ENCODE data around the gene B4GALT2. TPM values are rescaled to one million over a fixed set of nuclear protein-coding genes. Genes with fewer than 3 reads are reported as not detected.

The B4GALT2 gene
- total and polyA plus RNA-seq, 10 of the 15 experiments (the other 5 are each of a cell fraction or from before 2014, with no cell fraction given): 0.98 to 61.0 (median 23.4) TPM

DNA sequence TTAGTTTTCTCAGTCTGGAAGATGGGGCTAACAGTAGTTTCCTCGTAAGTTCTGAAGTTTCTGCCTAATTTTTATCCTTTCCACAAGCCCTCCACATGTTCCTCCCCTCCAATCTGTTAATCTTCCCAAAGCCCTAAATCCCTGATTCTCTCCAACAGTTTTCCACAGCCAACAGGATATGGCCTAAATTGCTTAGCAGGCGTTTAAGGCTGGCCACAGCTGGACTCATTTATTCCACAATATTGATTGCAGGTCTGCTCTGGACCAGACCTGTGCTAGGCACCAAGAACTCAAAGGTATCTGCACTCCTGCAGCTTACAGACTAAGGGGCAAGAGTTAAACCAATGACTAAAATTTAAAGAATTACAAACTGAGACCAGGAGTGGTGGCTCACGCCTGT, 48.3 kb downstream of the B4GALT2 start (continued):
- TF ChIP-seq, protein P1, sequence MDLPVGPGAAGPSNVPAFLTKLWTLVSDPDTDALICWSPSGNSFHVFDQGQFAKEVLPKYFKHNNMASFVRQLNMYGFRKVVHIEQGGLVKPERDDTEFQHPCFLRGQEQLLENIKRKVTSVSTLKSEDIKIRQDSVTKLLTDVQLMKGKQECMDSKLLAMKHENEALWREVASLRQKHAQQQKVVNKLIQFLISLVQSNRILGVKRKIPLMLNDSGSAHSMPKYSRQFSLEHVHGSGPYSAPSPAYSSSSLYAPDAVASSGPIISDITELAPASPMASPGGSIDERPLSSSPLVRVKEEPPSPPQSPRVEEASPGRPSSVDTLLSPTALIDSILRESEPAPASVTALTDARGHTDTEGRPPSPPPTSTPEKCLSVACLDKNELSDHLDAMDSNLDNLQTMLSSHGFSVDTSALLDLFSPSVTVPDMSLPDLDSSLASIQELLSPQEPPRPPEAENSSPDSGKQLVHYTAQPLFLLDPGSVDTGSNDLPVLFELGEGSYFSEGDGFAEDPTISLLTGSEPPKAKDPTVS (IDR thresholded peaks at IDR 0.05; ENCODE audit: low read depth, low read length): no peak
- no peak for TF ChIP-seq ZNF207 (IDR thresholded peaks at IDR 0.05; ENCODE audit: borderline replicate concordance)

- H3K36me3 ChIP-seq (ENCODE audit: control insufficient read depth in 2 of 2, insufficient read depth in 2 of 2, low read length in 1 of 2): no peaks in the 10 kb centered on the region
- H3K9ac ChIP-seq (ENCODE audit: control insufficient read depth, insufficient read depth, low read length): peak overlapping the region; percentile 67; the same call in 1 of the 2 replicates
- peaks cover 10% of the 10 kb centered on the region for H3K4me1 ChIP-seq (ENCODE audit: control insufficient read depth, insufficient read depth, low read length)
- H3K4me3 ChIP-seq: peak overlapping the region; percentile 65
- no peaks in the 10 kb centered on the region for H3K79me2 ChIP-seq (ENCODE audit: control insufficient read depth, insufficient read depth, low read length)
- peak; percentile 38 for FAIRE-seq
- peak overlapping the region; percentile 99 for H2AFZ ChIP-seq (ENCODE audit: control insufficient read depth, low read depth, low read length)
- H3K27ac ChIP-seq (ENCODE audit: control insufficient read depth, insufficient read depth): peak overlapping the region; percentile 79
- no peaks in the 10 kb centered on the region for H3K27me3 ChIP-seq (replicated peaks in 1 of 2; ENCODE audit: control insufficient read depth in 2 of 2, insufficient read depth in 2 of 2, low read length in 1 of 2)
- peak; percentile 52 for ATAC-seq
- ChIA-PET POLR2A (no interaction called here), CTCF (interaction anchor here (0.5 to 8.9 kb wide), 4 partner anchors 14 to 66 kb away, joined by 3 to 167 read pairs (median 4); no protein-coding TSS in a partner anchor), SMC1A (ENCODE audit: uncharacterized antibody, unreplicated experiment) (no interaction called here), RAD21 (ENCODE audit: unreplicated experiment) (interaction anchor here (0.7 to 1.2 kb wide), 2 partner anchors 95 to 266 kb away, joined by 3 read pairs; no protein-coding TSS in a partner anchor)
- intact Hi-C loops (cut with micrococcal nuclease; ENCODE audit: unreplicated experiment) (no loop called here), in situ Hi-C loops (cut with MboI) (no loop called here)
- DNase-seq (ENCODE audit: low read depth, low spot score): no peak
- peak overlapping the region; percentile 78 for H3K4me2 ChIP-seq (ENCODE audit: control insufficient read depth, insufficient read depth)
- 35% methylated on average over 17 of the region's 17 CpGs for WGBS (ENCODE audit: insufficient coverage, insufficient replicate concordance, low lambda C conversion rate, missing lambda C conversion rate)
- H4K20me1 ChIP-seq (ENCODE audit: control insufficient read depth, insufficient read depth): no peaks in the 10 kb centered on the region
- TSS peak; percentile 81 for BruUV-seq (replicated peaks)
- no peaks in the 10 kb centered on the region for H3K9me3 ChIP-seq (replicated peaks; ENCODE audit: control insufficient read depth, insufficient read depth, low read length)
- TF ChIP-seq, protein P2, sequence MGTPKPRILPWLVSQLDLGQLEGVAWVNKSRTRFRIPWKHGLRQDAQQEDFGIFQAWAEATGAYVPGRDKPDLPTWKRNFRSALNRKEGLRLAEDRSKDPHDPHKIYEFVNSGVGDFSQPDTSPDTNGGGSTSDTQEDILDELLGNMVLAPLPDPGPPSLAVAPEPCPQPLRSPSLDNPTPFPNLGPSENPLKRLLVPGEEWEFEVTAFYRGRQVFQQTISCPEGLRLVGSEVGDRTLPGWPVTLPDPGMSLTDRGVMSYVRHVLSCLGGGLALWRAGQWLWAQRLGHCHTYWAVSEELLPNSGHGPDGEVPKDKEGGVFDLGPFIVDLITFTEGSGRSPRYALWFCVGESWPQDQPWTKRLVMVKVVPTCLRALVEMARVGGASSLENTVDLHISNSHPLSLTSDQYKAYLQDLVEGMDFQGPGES (IDR thresholded peaks at IDR 0.05): no peak
- TF ChIP-seq, protein P3, sequence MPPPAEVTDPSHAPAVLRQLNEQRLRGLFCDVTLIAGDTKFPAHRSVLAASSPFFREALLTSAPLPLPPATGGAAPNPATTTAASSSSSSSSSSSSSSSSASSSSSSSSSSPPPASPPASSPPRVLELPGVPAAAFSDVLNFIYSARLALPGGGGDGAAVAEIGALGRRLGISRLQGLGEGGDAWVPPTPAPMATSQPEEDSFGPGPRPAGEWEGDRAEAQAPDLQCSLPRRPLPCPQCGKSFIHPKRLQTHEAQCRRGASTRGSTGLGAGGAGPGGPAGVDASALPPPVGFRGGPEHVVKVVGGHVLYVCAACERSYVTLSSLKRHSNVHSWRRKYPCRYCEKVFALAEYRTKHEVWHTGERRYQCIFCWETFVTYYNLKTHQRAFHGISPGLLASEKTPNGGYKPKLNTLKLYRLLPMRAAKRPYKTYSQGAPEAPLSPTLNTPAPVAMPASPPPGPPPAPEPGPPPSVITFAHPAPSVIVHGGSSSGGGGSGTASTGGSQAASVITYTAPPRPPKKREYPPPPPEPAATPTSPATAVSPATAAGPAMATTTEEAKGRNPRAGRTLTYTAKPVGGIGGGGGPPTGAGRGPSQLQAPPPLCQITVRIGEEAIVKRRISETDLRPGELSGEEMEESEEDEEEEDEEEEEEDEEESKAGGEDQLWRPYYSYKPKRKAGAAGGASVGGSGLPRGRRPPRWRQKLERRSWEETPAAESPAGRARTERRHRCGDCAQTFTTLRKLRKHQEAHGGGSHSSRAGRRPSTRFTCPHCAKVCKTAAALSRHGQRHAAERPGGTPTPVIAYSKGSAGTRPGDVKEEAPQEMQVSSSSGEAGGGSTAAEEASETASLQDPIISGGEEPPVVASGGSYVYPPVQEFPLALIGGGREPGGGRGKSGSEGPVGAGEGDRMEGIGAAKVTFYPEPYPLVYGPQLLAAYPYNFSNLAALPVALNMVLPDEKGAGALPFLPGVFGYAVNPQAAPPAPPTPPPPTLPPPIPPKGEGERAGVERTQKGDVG (CRISPR knock-in tag; IDR thresholded peaks at IDR 0.05): no peak
- no peak for TF ChIP-seq RAD51 (IDR thresholded peaks at IDR 0.05)
- TF ChIP-seq HDGF (IDR thresholded peaks at IDR 0.05): 0 out of 2 replicates have a peak, but pooled peaks have one; percentile 57
- peak; percentile 36 for TF ChIP-seq NRF1 (conservative IDR thresholded peaks at IDR 0.05; ENCODE audit: low read depth, low read length)
- TF ChIP-seq, protein P4, sequence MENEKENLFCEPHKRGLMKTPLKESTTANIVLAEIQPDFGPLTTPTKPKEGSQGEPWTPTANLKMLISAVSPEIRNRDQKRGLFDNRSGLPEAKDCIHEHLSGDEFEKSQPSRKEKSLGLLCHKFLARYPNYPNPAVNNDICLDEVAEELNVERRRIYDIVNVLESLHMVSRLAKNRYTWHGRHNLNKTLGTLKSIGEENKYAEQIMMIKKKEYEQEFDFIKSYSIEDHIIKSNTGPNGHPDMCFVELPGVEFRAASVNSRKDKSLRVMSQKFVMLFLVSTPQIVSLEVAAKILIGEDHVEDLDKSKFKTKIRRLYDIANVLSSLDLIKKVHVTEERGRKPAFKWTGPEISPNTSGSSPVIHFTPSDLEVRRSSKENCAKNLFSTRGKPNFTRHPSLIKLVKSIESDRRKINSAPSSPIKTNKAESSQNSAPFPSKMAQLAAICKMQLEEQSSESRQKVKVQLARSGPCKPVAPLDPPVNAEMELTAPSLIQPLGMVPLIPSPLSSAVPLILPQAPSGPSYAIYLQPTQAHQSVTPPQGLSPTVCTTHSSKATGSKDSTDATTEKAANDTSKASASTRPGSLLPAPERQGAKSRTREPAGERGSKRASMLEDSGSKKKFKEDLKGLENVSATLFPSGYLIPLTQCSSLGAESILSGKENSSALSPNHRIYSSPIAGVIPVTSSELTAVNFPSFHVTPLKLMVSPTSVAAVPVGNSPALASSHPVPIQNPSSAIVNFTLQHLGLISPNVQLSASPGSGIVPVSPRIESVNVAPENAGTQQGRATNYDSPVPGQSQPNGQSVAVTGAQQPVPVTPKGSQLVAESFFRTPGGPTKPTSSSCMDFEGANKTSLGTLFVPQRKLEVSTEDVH (IDR thresholded peaks at IDR 0.05; ENCODE audit: low read depth, partially characterized antibody): peak; percentile 32
- TF ChIP-seq ZNF274 (IDR thresholded peaks at IDR 0.05; ENCODE audit: insufficient read depth, insufficient read length): no peak
- no peak for TF ChIP-seq BMI1 (IDR thresholded peaks at IDR 0.05; ENCODE audit: borderline replicate concordance)
- TF ChIP-seq, protein P5, sequence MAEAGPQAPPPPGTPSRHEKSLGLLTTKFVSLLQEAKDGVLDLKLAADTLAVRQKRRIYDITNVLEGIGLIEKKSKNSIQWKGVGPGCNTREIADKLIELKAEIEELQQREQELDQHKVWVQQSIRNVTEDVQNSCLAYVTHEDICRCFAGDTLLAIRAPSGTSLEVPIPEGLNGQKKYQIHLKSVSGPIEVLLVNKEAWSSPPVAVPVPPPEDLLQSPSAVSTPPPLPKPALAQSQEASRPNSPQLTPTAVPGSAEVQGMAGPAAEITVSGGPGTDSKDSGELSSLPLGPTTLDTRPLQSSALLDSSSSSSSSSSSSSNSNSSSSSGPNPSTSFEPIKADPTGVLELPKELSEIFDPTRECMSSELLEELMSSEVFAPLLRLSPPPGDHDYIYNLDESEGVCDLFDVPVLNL (IDR thresholded peaks at IDR 0.05; ENCODE audit: low read depth, low read length): no peak
- no peak for TF ChIP-seq STAT3 (IDR thresholded peaks at IDR 0.05; ENCODE audit: low read depth, low read length)
Observed at GRCh38 chr1:44029260-44029910, 50.4 kb downstream of the B4GALT2 start.

Measured in GM12878 (cell line).